HG02759 (cell line): Measurements from ENCODE around the gene USP53.
"Not testable (repeated sequence)": the region's sequence is repeated elsewhere in the genome, so short reads cannot be mapped to it uniquely, and the experiment has no call there.

Experiments used
- ATAC-seq: cut with Tn5 transposase; IDR thresholded peaks from one replicate; pipeline ENCODE4 v1.9.1; 2021; ENCODE audit warnings: mild to moderate bottlenecking, moderate library complexity; ENCODE audit not compliant: unreplicated experiment

The USP53 gene

GRCh38 chr4:119212234-119212963 is at the start of gene USP53:
TSS of gene USP53 (plus strand) at chr4:119212713. CDS start at chr4:119239760, 27,047 bp downstream.
- ATAC-seq = peak; percentile 92

GRCh38 chr4:119165767-119166166 is 46.7 kb upstream of the USP53 start:
- no peak for ATAC-seq

GRCh38 chr4:119170195-119170594 is 42.3 kb upstream of the USP53 start:
- no peak for ATAC-seq

GRCh38 chr4:119172223-119172622 is 40.3 kb upstream of the USP53 start:
- no peak for ATAC-seq

- not testable (repeated sequence) for ATAC-seq
Measured at GRCh38 chr4:119173729-119174361, 38.7 kb upstream of the USP53 start.

- no peak for ATAC-seq
Measured at GRCh38 chr4:119179011-119179410, 33.5 kb upstream of the USP53 start.

- ATAC-seq = no peak
Measured at GRCh38 chr4:119184128-119184527, 28.4 kb upstream of the USP53 start.

GRCh38 chr4:119189638-119190037 is 22.9 kb upstream of the USP53 start:
- no peak for ATAC-seq

- ATAC-seq = no peak
Measured at GRCh38 chr4:119190354-119190753, 22.2 kb upstream of the USP53 start.

GRCh38 chr4:119191505-119191904 is 21.0 kb upstream of the USP53 start:
- ATAC-seq = no peak

GRCh38 chr4:119197772-119198212 is 14.7 kb upstream of the USP53 start:
- ATAC-seq = no peak

- no peak for ATAC-seq
Measured at GRCh38 chr4:119204916-119205315, 7.6 kb upstream of the USP53 start.

GRCh38 chr4:119205690-119206089 is 6.8 kb upstream of the USP53 start:
- ATAC-seq = no peak

GRCh38 chr4:119206178-119206577 is 6.3 kb upstream of the USP53 start:
- no peak for ATAC-seq

- no peak for ATAC-seq
Measured at GRCh38 chr4:119207051-119207450, 5.5 kb upstream of the USP53 start.

- ATAC-seq = no peak
Measured at GRCh38 chr4:119209077-119209476, 3.4 kb upstream of the USP53 start.

- no peak for ATAC-seq
Measured at GRCh38 chr4:119209586-119209985, 2.9 kb upstream of the USP53 start.

GRCh38 chr4:119210775-119211174 is 1.7 kb upstream of the USP53 start:
- ATAC-seq = no peak

GRCh38 chr4:119211867-119212233 is 663 bp upstream of the USP53 start:
- ATAC-seq = peak; percentile 3

- ATAC-seq = peak; percentile 54
Measured at GRCh38 chr4:119212964-119213606, 572 bp downstream of the USP53 start.

- ATAC-seq = no peak
Measured at GRCh38 chr4:119218093-119218492, 5.6 kb downstream of the USP53 start.

GRCh38 chr4:119221412-119221811 is 8.9 kb downstream of the USP53 start:
- ATAC-seq = no peak
